ENCODE results near the gene ELP6.
A peak's percentile ranks its signal among the peaks of the same experiment; 100 is the strongest.
"Not testable (repeated sequence)": the region's sequence is repeated elsewhere in the genome, so short reads cannot be mapped to it uniquely, and the experiment has no call there.

Gene ELP6

DNA sequence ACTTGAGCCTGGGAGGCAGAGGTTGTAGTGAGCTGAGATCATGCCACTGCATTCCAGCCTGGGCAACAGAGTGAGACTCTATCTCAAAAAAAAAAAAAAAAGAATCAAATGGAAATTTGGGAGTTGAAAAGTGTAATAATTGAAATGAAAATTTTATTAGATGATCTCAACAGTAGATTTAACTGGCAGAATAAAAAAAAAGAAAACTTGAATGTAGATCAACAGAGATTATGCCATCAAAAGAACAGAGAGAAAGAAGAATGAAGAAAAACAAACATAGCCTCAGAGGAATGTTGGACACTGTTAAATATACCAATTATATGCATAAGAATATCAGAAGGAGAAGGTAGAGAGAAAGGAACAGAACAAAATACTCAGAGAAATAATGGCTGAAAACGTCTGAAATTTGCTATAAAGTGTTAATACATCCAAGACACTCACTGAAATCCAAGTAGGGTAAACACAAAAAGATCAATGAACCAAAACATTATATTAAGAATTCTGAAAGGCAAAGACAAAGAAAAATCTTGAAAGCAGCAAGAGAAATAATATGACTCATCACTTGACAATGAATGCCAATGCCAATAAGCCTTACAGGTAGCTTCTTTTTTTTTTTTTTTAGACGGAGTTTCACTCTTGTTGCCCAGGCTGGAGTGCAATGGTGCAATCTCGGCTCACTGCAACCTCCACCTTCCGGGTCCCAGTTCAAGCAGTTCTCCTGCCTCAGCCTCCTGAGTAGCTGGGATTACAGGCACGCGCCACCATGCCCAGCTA is 14.6 kb upstream of the ELP6 start:
- peaks cover 3% of the 10 kb centered on the region for H3K27me3 ChIP-seq (ENCODE audit: control insufficient read depth, insufficient read depth, low read length)
- no peak overlapping the region for H3K4me3 ChIP-seq (ENCODE audit: low read length)
- H3K9me3 ChIP-seq (replicated peaks; ENCODE audit: low read length) = no peaks in the 10 kb centered on the region
- no peaks in the 10 kb centered on the region for H3K36me3 ChIP-seq (ENCODE audit: insufficient read depth, low read length)
- no peak overlapping the region for H3K9ac ChIP-seq (ENCODE audit: low read depth, low read length)
- no peak overlapping the region for H3K4me2 ChIP-seq (ENCODE audit: low read length)
- H3K4me1 ChIP-seq (ENCODE audit: control insufficient read depth, insufficient read depth, low read length) = no peaks in the 10 kb centered on the region

DNA sequence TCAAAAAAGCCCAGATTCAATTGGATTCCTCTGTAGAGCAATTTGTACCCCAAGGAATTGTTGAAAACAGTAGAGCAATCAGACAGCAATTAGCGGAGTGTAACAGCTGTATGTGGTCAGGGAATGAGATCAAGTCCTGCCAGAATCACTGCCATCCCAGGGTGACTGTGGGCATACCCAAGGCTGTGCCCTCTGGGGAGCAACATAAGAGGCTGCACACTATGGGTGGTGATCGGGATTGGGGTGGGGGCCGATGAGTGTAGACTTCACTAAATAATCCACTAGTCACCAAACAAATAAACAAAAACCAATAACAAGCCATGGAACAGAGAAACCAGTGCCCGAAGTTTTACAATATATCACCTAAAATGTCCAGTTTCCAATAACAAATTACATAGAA is 12.1 kb upstream of the ELP6 start:
- Histone ChIP-seq H3K27me3 (ENCODE audit: control insufficient read depth, insufficient read depth, low read length) (peaks cover 8% of the 10 kb centered on the region), H3K9ac (ENCODE audit: low read depth, low read length) (no peak overlapping the region), H3K4me1 (ENCODE audit: control insufficient read depth, insufficient read depth, low read length) (peaks cover 4% of the 10 kb centered on the region), H3K4me3 (ENCODE audit: low read length) (no peak overlapping the region), H3K36me3 (ENCODE audit: insufficient read depth, low read length) (no peaks in the 10 kb centered on the region), H3K9me3 (replicated peaks; ENCODE audit: low read length) (no peaks in the 10 kb centered on the region), H3K4me2 (ENCODE audit: low read length) (no peak overlapping the region)

DNA sequence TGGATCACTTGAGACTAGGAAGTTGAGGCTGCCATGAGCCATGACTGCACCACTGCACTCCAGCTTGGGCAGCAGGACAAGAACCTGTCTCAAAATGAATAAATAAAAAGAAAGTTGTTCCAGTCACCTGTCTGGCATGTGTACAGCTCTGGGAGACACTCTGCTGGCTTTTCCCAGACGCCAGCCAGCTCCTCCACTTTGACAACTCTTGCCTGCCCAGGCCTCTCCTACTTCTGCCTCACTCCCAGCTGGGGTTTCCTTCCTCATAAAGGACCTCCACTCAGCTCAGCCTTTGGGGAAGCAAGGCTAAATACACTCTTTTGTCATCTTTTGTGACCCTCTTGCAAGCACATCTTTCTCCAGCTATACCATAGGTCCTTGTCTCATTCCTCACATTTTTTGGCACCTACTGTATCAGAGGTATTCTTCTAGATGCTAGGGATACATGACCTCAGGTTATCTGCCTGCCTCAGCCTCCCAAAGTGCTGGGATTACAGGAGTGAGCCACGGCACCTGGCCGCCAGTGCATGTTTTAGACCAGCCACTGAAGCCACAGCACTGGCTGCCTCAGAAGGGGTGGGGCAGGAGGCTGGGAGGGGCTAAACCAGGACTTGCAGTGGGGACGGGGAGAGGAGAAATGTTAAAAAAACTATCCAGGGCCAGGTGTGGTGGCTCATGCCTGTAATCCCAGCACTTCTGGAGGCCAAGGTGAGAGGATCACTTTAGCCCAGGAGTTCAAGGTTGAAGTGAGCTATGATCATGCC is 10.0 kb upstream of the ELP6 start:
- Histone ChIP-seq H3K36me3 (ENCODE audit: insufficient read depth, low read length) (no peaks in the 10 kb centered on the region), H3K4me1 (ENCODE audit: control insufficient read depth, insufficient read depth, low read length) (peaks cover 4% of the 10 kb centered on the region), H3K4me3 (ENCODE audit: low read length) (no peak overlapping the region), H3K4me2 (ENCODE audit: low read length) (no peak overlapping the region), H3K9me3 (replicated peaks; ENCODE audit: low read length) (no peaks in the 10 kb centered on the region), H3K9ac (ENCODE audit: low read depth, low read length) (no peak overlapping the region), H3K27me3 (ENCODE audit: control insufficient read depth, insufficient read depth, low read length) (peaks cover 8% of the 10 kb centered on the region)

DNA sequence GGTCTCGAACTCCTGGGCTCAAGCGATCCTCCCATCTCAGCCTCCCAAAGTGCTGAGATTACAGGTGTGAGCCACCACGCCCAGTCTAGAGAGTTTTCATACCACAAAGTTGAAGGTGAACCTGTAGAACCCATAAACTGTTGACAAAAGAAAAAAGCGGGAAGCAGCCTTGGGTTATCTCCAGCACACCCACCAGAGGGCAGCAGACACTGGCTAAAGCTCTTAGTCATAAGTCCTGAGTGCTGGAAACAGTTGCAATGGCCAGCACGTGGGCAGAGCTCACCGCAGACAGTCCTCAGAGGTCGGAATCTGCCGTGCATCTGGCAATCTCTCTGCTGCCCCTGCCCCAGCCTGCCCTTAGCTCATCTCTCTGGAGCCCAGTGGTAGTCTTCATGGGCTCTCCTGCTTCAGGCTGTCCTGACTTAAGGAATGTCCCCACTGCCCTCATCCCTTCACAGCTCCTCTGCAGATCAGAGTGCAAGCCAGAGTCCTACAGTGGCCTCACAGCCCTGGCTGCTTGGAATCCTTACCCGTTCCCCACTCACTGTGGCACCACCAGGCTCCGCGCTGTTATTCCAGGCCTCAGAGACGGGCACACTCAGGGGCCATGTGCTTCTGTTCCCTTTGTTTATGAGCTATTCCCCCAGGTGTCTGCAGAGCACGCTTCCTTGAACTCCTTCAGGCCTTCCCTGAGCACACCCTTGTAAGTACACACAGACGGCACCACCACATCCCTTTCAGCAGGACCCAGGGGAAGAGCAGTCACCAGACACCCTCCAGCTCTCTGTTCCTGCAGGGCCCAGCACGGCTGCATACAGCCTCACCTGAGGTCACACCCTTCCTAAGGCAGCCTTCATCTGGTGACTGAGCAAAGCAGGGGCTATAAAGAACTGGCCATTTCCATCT is 8.8 kb upstream of the ELP6 start:
- H3K9ac ChIP-seq (ENCODE audit: low read depth, low read length) = no peak overlapping the region
- no peaks in the 10 kb centered on the region for H3K36me3 ChIP-seq (ENCODE audit: insufficient read depth, low read length)
- peaks cover 8% of the 10 kb centered on the region for H3K27me3 ChIP-seq (ENCODE audit: control insufficient read depth, insufficient read depth, low read length)
- peaks cover 4% of the 10 kb centered on the region for H3K4me1 ChIP-seq (ENCODE audit: control insufficient read depth, insufficient read depth, low read length)
- H3K9me3 ChIP-seq (replicated peaks; ENCODE audit: low read length) = no peaks in the 10 kb centered on the region
- H3K4me3 ChIP-seq (ENCODE audit: low read length) = no peak overlapping the region
- peak overlapping the region; percentile 19 for H3K4me2 ChIP-seq (ENCODE audit: low read length)

DNA sequence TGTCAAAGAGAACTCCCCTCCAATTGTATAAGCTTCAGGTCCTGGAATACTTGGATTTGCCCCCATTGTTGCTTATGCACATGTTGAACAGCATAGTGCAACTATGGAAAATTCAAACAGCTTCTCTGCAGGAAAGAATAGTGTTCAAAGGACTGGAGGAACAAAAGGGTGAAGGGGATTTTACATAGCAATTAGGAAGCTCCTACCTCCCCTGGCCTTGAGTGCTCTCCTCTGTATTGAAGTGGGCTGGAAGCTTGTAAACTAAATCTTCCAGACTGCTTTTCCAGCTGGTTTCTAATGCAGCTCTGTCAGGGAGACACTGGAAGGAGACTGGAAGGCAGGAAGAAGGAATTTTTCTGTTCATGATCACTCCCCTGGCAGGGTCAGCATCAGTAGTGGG is 7.2 kb upstream of the ELP6 start:
- Histone ChIP-seq H3K9ac (ENCODE audit: low read depth, low read length) (no peak overlapping the region), H3K9me3 (replicated peaks; ENCODE audit: low read length) (no peaks in the 10 kb centered on the region), H3K4me1 (ENCODE audit: control insufficient read depth, insufficient read depth, low read length) (peaks cover 4% of the 10 kb centered on the region), H3K4me2 (ENCODE audit: low read length) (no peak overlapping the region), H3K4me3 (ENCODE audit: low read length) (no peak overlapping the region), H3K27me3 (ENCODE audit: control insufficient read depth, insufficient read depth, low read length) (peaks cover 8% of the 10 kb centered on the region), H3K36me3 (ENCODE audit: insufficient read depth, low read length) (no peaks in the 10 kb centered on the region)

DNA sequence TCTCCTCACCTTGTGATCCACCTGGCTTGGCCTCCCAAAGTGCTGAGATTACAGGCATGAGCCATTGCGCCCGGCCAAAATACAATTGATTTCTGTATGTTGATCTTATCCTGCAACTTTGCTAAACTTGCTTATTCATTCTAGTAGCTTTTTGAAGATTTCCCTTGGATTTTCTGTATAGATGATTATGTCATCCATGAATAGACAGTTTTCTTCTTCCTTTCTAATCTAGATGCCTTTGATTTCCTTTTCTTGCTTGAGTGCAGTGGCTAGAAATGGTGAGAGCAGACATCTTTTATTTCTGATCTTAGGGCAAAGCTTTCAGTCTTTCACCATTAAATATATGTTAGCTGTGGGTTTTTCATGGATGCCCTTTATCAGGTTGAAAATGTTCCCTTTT is 4.4 kb upstream of the ELP6 start:
- Histone ChIP-seq H3K4me3 (ENCODE audit: low read length) (no peak overlapping the region), H3K9ac (ENCODE audit: low read depth, low read length) (no peak overlapping the region), H3K36me3 (ENCODE audit: insufficient read depth, low read length) (no peaks in the 10 kb centered on the region), H3K4me1 (ENCODE audit: control insufficient read depth, insufficient read depth, low read length) (peaks cover 4% of the 10 kb centered on the region), H3K27me3 (ENCODE audit: control insufficient read depth, insufficient read depth, low read length) (peaks cover 8% of the 10 kb centered on the region), H3K4me2 (ENCODE audit: low read length) (no peak overlapping the region), H3K9me3 (replicated peaks; ENCODE audit: low read length) (no peaks in the 10 kb centered on the region)

DNA sequence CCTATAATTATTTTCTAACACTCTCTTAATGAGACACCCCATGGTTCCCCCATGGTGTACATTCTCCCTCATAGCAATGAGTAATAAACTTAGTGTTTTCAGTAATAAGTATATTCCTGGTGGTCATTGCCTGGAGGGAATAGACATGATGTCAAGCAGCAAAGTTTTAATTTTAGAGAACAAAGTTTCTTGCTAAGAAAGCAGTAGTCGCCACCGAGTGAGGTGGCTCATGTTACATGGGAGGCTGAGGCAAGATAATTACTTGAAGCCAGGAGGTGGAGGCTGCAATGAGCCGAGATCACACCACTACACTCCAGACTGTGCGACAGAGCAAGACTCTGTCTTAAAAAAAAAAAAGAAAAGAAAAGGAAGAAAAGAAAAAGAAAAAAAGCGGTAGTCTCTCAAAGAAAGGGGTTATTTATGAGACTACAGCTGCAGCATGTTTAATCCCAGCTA is 2.4 kb upstream of the ELP6 start:
- H3K4me1 ChIP-seq (ENCODE audit: control insufficient read depth, insufficient read depth, low read length) = peaks cover 8% of the 10 kb centered on the region

DNA sequence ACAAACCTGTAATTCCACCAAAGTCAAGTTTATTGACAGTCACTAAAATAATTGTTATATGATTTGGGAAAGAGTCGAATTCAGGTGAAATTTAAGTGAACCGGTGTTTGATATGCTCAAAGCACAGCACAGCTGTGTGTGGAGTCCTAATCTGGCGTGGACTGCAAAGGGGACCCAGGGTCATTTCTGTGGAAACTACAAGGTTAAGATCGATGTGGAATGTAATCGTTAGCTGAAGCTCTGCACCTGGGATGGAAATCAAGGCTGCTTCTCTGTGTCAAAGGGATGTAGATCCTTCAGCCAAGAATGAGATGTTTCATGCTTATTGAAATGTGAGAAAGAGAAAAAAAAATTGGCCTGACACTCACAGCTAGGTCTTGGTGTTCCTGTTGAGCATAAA is 1.6 kb upstream of the ELP6 start:
- no peaks in the 10 kb centered on the region for H3K27me3 ChIP-seq (ENCODE audit: control insufficient read depth, insufficient read depth, low read length)
- H3K4me3 ChIP-seq (ENCODE audit: low read length) = no peak overlapping the region
- no peak overlapping the region for H3K9ac ChIP-seq (ENCODE audit: low read depth, low read length)
- peaks cover 11% of the 10 kb centered on the region for H3K36me3 ChIP-seq (ENCODE audit: insufficient read depth, low read length)
- no peak overlapping the region for H3K4me2 ChIP-seq (ENCODE audit: low read length)
- no peaks in the 10 kb centered on the region for H3K9me3 ChIP-seq (replicated peaks; ENCODE audit: low read length)
- H3K4me1 ChIP-seq (ENCODE audit: control insufficient read depth, insufficient read depth, low read length) = peaks cover 8% of the 10 kb centered on the region

More for the DNA sequence above, 2.4 kb upstream of the ELP6 start:
- no peak overlapping the region for H3K9ac ChIP-seq (ENCODE audit: low read depth, low read length)
- no peaks in the 10 kb centered on the region for H3K9me3 ChIP-seq (replicated peaks; ENCODE audit: low read length)
- H3K4me2 ChIP-seq (ENCODE audit: low read length) = no peak overlapping the region
- peaks cover 3% of the 10 kb centered on the region for H3K36me3 ChIP-seq (ENCODE audit: insufficient read depth, low read length)
- H3K4me3 ChIP-seq (ENCODE audit: low read length) = no peak overlapping the region
- H3K27me3 ChIP-seq (ENCODE audit: control insufficient read depth, insufficient read depth, low read length) = peaks cover 2% of the 10 kb centered on the region

DNA sequence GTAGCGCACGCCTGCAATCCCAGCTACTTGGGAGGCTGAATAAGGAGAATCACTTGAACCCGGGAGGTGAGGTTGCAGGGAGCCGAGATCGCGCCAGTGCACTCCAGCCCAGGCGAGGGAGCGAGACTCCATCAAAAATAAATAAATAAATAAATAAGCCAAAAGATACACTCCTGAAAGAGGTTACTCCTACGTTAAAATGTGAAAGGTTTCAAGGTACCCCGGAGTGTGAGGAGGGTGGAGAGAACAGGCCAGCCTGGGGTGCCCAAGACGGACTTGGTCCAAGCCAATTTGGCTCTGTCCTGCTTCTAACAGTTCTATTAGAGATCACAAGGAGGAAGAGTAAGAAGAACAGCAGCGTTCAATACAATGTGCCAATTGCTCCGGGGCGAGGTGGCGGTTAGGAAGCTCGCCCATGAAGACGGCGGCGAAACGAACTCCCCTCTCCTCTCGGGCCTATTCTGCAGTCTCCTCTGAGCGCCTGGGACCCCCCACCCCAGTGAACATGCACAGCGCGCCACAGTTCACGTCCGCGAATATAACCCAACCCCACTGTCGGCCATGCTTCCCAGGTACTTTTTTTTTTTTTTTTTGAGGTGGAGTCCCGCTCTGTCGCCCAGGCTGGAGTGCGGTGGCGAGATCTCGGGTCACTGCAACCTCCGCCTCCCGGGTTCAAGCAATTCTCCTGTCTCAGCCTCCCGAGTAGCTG is 942 bp downstream of the ELP6 start:
- H3K4me1 ChIP-seq (ENCODE audit: control insufficient read depth, insufficient read depth, low read length) = peaks cover 8% of the 10 kb centered on the region
- H3K4me3 ChIP-seq (ENCODE audit: low read length) = peak overlapping the region; percentile 98
- H3K9me3 ChIP-seq (replicated peaks; ENCODE audit: low read length) = no peaks in the 10 kb centered on the region
- H3K4me2 ChIP-seq (ENCODE audit: low read length) = peak overlapping the region; percentile 94
- H3K36me3 ChIP-seq (ENCODE audit: insufficient read depth, low read length) = peaks cover 18% of the 10 kb centered on the region
- no peaks in the 10 kb centered on the region for H3K27me3 ChIP-seq (ENCODE audit: control insufficient read depth, insufficient read depth, low read length)
- peak overlapping the region; percentile 94 for H3K9ac ChIP-seq (ENCODE audit: low read depth, low read length)

DNA sequence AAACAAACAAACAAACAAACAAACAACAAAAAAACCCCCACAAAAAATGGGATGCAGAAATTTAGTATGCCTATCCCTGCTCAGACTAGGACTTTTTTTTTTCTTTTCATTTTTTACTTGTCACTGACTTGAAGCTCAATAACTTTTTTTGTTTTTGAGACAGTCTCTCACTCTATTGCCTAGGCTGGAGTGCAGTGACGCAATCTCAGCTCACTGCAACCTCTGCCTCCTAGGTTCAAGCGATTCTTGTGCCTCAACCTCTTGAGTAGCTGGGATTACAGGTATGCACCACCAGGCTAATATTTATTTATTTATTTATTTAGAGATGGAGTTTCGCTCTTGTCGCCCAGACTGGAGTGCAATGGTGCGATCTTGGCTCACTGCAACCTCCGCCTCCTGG is 8.2 kb downstream of the ELP6 start:
- H3K4me1 ChIP-seq (ENCODE audit: control insufficient read depth, insufficient read depth, low read length); H3K9me3 ChIP-seq (replicated peaks; ENCODE audit: low read length); H3K27me3 ChIP-seq (ENCODE audit: control insufficient read depth, insufficient read depth, low read length); H3K9ac ChIP-seq (ENCODE audit: low read depth, low read length); H3K4me2 ChIP-seq (ENCODE audit: low read length); H3K4me3 ChIP-seq (ENCODE audit: low read length): not testable (repeated sequence)
- peaks cover 43% of the 10 kb centered on the region for H3K36me3 ChIP-seq (ENCODE audit: insufficient read depth, low read length)

DNA sequence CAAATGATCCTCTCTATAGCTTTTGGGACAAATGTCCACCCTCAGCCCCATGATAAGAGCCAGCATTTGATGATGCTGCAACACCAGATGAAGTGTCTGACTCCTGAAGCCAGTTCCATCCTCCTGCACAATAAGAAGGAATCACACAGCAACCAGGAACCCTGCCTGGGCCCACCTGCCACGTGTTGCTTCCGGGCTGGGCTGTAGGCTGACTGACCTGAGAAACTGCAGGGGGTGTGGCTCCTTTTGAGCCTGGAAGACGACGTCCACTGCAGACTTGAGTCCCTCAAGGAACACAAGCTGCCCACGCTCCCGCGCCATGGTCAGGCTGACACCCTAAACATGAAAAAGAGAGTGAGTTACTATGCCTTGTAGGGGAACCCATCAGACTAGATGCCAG is 9.4 kb downstream of the ELP6 start:
- H3K9ac ChIP-seq (ENCODE audit: low read depth, low read length) = no peak overlapping the region
- H3K4me1 ChIP-seq (ENCODE audit: control insufficient read depth, insufficient read depth, low read length) = no peaks in the 10 kb centered on the region
- no peak overlapping the region for H3K4me3 ChIP-seq (ENCODE audit: low read length)
- H3K36me3 ChIP-seq (ENCODE audit: insufficient read depth, low read length) = peaks cover 41% of the 10 kb centered on the region
- no peaks in the 10 kb centered on the region for H3K9me3 ChIP-seq (replicated peaks; ENCODE audit: low read length)
- no peaks in the 10 kb centered on the region for H3K27me3 ChIP-seq (ENCODE audit: control insufficient read depth, insufficient read depth, low read length)
- H3K4me2 ChIP-seq (ENCODE audit: low read length) = no peak overlapping the region
